Kidney (tissue), 14 donors: ENCODE measurements around the gene SPOCK2. TPM values are rescaled to one million over a fixed set of nuclear protein-coding genes. Genes with fewer than 3 reads are reported as not detected.

Source experiments
- DNase-seq, 5 donors: peaks; one replicate each; pipeline ENCODE4 v3.0.0-alpha.2; 2013 to 2020
- FAIRE-seq: peaks from 2 replicates; lab custom pipeline; 2012; peaks lifted over from hg19 to GRCh38; lab: Jason Lieb, UNC
- H3K27ac ChIP-seq, 2 donors: one replicate each; pipeline ENCODE4 v1.7.0; 2013; ENCODE audit warnings: low read depth in 2 of 2, low read length in 2 of 2, inconsistent platforms in 1 of 2
- H3K27me3 ChIP-seq: one replicate; pipeline ENCODE4 v1.7.1; 2013; ENCODE audit warnings: low read length, inconsistent platforms; ENCODE audit not compliant: control insufficient read depth, insufficient read depth
- H3K36me3 ChIP-seq, 3 donors: one replicate each; pipeline versions ENCODE4 v1.7.0 to v1.7.1; 2013; ENCODE audit warnings: low read length in 3 of 3, control low read depth in 1 of 3, inconsistent platforms in 1 of 3; ENCODE audit not compliant: insufficient read depth in 3 of 3, control insufficient read depth in 2 of 3
- H3K4me1 ChIP-seq, 3 donors: one replicate each; pipeline versions ENCODE4 v1.7.0 to v1.7.1; 2013; ENCODE audit warnings: low read length in 3 of 3, inconsistent platforms in 1 of 3, low read depth in 1 of 3; ENCODE audit not compliant: control insufficient read depth in 2 of 3, insufficient read depth in 2 of 3
- H3K4me3 ChIP-seq, 3 donors: one replicate each; pipeline versions ENCODE4 v1.7.0 to v1.8.1; 2013; ENCODE audit warnings: low read length in 3 of 3, control low read depth in 1 of 3, inconsistent platforms in 1 of 3
- H3K9ac ChIP-seq, 3 donors: one replicate each; pipeline versions ENCODE4 v1.7.0 to v1.7.1; 2013; ENCODE audit warnings: low read length in 3 of 3, control low read depth in 1 of 3, inconsistent platforms in 1 of 3
- H3K9me3 ChIP-seq, 3 donors: one replicate each; pipeline versions ENCODE4 v1.7.0 to v1.7.1; 2013; ENCODE audit warnings: low read length in 3 of 3, control low read depth in 1 of 3, inconsistent platforms in 1 of 3; ENCODE audit not compliant: control insufficient read depth in 2 of 3, insufficient read depth in 1 of 3
- CTCF ChIP-seq: IDR thresholded peaks from 3 replicates; pipeline ENCODE4 v1.5.1; 2012; ENCODE audit warnings: mild to moderate bottlenecking, moderate library complexity, borderline replicate concordance; ENCODE audit not compliant: insufficient read depth; ENCODE audit errors: extremely low read depth
- intact Hi-C: fragments of 100-400 bp; cut with DNase I; formaldehyde crosslinking; loops from one replicate; pipeline ENCODE4 v1.11.1; 2022
- polyA plus RNA-seq: library from polyadenylated mRNA; stranded (reverse); fragments of 350-450 nt; fragmentation: Illumina TruSeq; extraction: RNeasy Lipid Tissue Mini Kit (QIAGEN cat#74804); gene quantifications from one replicate; pipeline ENCODE4 v1.2.3, GENCODE V29; 2014; ENCODE audit warnings: low read depth, low replicate concordance; ENCODE audit not compliant: insufficient read depth
- total RNA-seq: library from RNA; stranded (reverse); fragmentation: NEBNext Ultra II Directional; extraction: Animal tissue kit (Norgen Biotek cat#: 25700); gene quantifications from one replicate; pipeline ENCODE4 v1.2.1, GENCODE V29; 2021
- donor health status: control.
- donor health status: control.
- donor health status: control.
- donor health status: control.
- donor health status: control.
- donor health status: DM: yes; HTN: yes; CAD: no.
- donor health status: Normal renal cell carcinoma (clear cell type).

Gene SPOCK2
- total and polyA plus RNA-seq, 2 donors from 2014 or later, result 19.7 to 103 TPM

GRCh38 chr10:72020914-72021809, 67.2 kb downstream of the SPOCK2 start:
- intact Hi-C loops, result no loop called here
- TF ChIP-seq CTCF, result no peak
- Histone ChIP-seq H3K9me3 (no peaks in the 10 kb centered on the region), H3K4me3 (no peak overlapping the region), H3K9ac (no peak overlapping the region), H3K4me1 (peaks cover 0 to 17% (median 7%) of the 10 kb centered on the region in 3 donors), H3K36me3 (no peaks in the 10 kb centered on the region), H3K27me3 (no peaks in the 10 kb centered on the region), H3K27ac (peak overlapping the region in 1 of 2 donors; percentile 41)
- DNase-seq (peak in 1 of 5 donors; percentile 51), FAIRE-seq (no peak)

- Histone ChIP-seq H3K27ac (no peak overlapping the region), H3K9ac (no peak overlapping the region), H3K4me3 (no peak overlapping the region), H3K27me3 (no peaks in the 10 kb centered on the region), H3K4me1 (peaks cover 0 to 17% (median 7%) of the 10 kb centered on the region in 3 donors), H3K36me3 (no peaks in the 10 kb centered on the region), H3K9me3 (no peaks in the 10 kb centered on the region)
- no peak for DNase-seq
- no peak for TF ChIP-seq CTCF
- intact Hi-C loops, result no loop called here
- no peak for FAIRE-seq
Observed at GRCh38 chr10:72019085-72019876, 69.1 kb downstream of the SPOCK2 start.

- FAIRE-seq, result no peak
- Histone ChIP-seq H3K4me3 (no peak overlapping the region), H3K9ac (no peak overlapping the region)
Observed at GRCh38 chr10:72016608-72017300, 71.6 kb downstream of the SPOCK2 start.

More at GRCh38 chr10:72016608-72017300, 71.6 kb downstream of the SPOCK2 start:
- no peak for TF ChIP-seq CTCF
- no peak overlapping the region for H3K27ac ChIP-seq
- no peaks in the 10 kb centered on the region for H3K36me3 ChIP-seq
- no peaks in the 10 kb centered on the region for H3K27me3 ChIP-seq
- DNase-seq, result peak in 1 of 5 donors; percentile 43
- H3K9me3 ChIP-seq, result no peaks in the 10 kb centered on the region
- H3K4me1 ChIP-seq, result peaks cover 0 to 17% (median 7%) of the 10 kb centered on the region in 3 donors
- intact Hi-C loops, result no loop called here
